Measurements from ENCODE around the gene SPTB.

Gene SPTB

DNA sequence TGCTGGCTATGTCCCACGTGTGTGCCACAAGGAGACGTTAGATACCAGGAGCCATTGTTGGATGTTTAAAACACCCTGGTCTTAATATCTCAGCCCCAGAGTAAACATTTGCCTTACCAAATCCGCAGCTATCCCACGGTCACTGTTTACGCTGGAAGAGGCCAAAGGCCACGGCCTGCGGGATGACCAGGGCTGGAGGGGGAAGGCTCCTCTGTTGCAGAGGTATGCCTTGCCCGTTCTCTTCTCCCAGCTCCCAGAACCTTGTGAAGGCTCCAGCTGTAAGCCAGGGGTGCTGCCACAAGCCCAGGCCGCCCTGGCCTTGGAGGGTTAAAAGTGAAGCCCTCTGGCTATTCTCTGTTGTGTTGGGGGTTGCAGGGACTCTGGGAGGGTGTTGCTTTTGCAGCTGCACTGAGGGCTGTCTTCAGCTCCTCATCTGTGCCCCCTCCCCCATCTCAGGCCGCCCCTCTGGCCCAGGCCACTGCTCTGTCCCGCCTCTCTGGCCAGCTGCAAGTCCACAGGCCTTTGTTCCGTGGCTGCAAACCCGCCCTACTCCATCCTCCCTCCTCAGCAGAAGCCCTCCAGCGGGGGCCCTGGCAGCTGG lies 173.0 kb downstream of the SPTB start:
- no peak for DNase-seq (ENCODE audit: low read depth)
- TF ChIP-seq, protein P1, sequence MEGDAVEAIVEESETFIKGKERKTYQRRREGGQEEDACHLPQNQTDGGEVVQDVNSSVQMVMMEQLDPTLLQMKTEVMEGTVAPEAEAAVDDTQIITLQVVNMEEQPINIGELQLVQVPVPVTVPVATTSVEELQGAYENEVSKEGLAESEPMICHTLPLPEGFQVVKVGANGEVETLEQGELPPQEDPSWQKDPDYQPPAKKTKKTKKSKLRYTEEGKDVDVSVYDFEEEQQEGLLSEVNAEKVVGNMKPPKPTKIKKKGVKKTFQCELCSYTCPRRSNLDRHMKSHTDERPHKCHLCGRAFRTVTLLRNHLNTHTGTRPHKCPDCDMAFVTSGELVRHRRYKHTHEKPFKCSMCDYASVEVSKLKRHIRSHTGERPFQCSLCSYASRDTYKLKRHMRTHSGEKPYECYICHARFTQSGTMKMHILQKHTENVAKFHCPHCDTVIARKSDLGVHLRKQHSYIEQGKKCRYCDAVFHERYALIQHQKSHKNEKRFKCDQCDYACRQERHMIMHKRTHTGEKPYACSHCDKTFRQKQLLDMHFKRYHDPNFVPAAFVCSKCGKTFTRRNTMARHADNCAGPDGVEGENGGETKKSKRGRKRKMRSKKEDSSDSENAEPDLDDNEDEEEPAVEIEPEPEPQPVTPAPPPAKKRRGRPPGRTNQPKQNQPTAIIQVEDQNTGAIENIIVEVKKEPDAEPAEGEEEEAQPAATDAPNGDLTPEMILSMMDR (IDR thresholded peaks at IDR 0.05; ENCODE audit: low read depth, low read length, missing control alignments): no peak

DNA sequence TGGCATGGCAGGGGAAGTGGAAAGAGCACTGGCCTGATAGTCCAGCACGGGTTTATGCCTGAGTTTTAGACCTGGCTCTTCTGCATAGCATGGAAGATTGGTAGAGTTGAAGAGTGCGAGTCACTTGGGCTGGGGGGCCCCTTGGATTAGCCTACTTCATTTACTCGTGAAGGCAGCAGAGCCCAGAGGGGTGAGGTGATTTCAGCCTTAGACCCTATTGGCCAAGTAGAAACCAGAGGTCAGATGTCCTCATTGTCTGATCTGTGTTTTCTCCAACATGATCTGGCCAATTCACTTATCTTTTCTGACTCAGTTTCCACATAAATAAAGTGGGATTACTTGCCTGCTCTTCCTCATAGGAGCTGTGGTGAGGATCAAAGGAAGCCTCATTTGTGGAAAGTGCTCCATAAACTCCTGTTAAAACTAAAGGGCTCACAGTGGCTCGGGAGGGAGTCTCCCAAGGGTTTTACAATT lies 173.6 kb downstream of the SPTB start:
- TF ChIP-seq, protein P1 (IDR thresholded peaks at IDR 0.05; ENCODE audit: low read depth, low read length, missing control alignments): no peak
- no peak overlapping the region for H3K4me3 ChIP-seq (ENCODE audit: low read depth, low read length)
- no peak for DNase-seq (ENCODE audit: low read depth)

More for the DNA sequence above, 173.0 kb downstream of the SPTB start:
- H3K4me3 ChIP-seq (ENCODE audit: low read depth, low read length): no peak overlapping the region

DNA sequence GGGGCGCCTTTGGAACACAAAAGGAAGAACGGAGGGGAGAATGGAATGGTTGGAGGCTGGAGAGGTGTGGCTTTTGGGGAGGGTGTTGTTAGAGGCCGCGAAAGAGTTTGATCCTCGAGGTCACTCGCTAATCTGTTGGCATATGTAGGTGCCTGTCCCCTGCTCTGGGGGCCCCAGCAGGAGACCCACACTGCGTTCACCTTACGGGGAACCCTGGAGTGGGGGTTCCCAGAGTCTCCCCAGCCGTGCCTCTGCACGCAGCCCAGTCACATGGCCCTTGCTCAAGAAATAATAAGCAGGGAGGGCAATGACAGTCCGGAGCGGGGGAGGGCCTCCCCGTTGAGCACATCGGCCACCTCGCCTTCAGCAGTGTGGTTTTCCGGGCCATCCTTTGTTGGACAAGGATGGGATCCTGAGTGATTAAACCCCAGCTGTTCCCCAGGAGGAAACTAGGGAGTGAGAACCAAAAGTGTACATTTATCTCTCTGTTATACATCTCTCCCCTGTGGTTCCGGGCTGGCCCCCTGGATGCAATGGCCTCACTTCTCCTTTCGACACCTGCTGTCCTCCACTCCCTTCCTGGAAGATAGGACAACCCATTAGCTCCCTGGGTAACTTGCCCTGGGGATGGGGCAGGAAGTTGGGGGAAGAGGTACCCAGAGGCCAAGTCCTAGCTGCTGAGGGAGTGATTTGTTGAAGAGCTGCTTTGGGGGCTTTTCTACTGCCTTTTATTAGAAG lies 174.2 kb downstream of the SPTB start:
- DNase-seq (ENCODE audit: low read depth): no peak
- TF ChIP-seq, protein P1 (IDR thresholded peaks at IDR 0.05; ENCODE audit: low read depth, low read length, missing control alignments): no peak
- no peak overlapping the region for H3K4me3 ChIP-seq (ENCODE audit: low read depth, low read length)

DNA sequence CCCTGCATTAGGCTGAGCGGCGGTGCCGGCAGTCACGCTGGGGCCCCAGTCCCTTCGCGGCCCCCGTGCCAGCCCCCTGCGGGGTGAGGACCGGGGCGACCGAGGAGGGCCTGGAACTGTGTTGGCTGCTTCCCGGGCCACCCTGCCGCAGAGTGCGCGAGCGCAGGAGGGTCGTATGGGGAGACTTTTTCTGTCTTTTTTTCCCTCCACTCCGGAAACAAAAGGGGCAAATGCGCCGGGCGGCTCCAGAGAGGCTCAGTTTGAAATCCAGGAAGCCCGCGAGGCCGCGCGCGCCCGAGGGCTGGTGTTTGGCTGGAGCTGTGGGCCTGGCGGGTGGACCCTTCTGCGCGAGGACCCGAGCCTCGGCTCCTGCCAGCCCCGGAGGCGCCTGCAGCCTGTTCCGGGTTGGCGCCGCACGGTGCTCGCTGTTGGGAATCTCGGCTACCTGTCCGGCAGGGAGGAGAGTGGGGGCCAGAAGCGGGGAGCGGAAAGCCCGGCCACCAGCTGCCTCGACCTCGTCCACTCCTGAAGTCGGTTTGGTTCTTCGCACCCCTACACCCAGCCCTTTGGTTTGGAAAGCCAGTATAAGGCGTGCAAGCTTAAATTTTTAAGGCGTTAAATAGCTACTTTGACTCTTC lies 174.8 kb downstream of the SPTB start:
- DNase-seq (ENCODE audit: low read depth): no peak
- TF ChIP-seq, protein P1 (IDR thresholded peaks at IDR 0.05; ENCODE audit: low read depth, low read length, missing control alignments): no peak
- no peak overlapping the region for H3K4me3 ChIP-seq (ENCODE audit: low read depth, low read length)

DNA sequence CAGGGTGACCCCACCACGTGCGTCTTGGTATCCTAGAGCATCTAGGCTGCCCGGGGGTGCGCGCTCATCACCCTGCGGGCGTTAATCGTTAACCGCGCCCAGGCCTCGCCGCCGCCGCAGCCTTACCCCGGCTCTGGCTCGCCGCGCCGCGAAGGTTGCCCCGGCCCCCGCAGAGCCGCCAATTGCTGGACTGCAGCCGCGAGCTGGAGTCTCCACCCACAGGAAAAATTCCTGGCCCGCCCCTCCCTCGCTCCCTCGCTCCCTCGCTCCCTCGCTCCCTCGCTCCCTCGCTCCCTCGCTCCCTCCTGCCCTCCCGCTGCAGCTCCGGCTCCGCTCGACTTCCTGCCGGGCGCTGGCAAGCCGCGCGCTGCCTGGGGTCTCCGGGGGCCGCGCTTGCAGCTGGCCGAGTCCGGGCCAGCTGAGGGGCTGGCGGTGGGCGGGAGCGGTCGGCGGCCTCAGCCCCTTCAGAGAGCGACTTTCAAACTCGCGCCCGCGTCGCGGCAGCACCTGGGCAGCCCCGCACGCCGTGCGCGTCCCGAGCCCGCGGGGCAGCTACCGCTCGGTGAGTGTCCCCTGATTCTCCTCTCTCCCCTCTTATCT lies 175.5 kb downstream of the SPTB start, which contains the start of gene PLEKHG3:
Gene PLEKHG3 (plus strand): TSS at position 282 of the 600 bp plus-strand sequence. CDS start 23,208 bp downstream, outside the sequence.
- no peak for DNase-seq (ENCODE audit: low read depth)
- TF ChIP-seq, protein P1 (IDR thresholded peaks at IDR 0.05; ENCODE audit: low read depth, low read length, missing control alignments): no peak
- no peak within 1 kb of the TSS for H3K4me3 ChIP-seq (ENCODE audit: low read depth, low read length)

DNA sequence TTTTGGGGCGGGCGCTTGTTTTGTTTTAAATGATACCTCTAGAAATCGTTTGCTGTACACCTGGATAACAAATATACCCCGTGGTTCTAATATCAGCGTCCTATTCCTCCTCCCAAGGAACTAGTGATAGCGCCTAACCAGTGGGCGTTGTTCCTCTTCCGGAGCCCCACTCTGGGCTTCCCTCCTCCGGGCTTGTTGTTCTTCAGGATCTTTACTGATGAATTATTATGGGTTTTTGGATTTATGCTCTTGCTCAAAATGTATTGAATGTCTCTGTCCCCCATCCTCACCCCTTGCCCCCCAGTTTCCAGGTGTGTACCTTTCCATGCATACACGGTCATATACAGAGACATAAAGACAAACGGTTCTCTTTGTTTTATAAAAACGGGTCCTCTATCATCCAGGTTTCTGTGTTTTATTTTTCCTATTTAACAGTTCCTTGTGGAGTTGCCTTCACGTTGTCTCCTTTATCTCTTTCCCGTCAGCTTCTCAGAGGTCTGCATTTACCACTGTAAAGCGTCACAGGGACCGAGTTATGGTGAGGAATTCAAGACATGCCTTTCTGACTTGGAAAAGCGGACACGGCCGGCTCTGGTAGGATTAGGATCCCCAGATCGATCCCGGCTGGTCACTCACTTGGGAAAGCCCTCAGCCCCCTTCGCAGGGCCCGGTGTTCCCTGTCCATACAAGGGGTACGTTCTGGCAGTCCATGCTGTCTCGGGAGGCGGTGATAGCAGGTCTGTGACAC lies 176.1 kb downstream of the SPTB start:
- H3K4me3 ChIP-seq (ENCODE audit: low read depth, low read length): no peak overlapping the region
- DNase-seq (ENCODE audit: low read depth): no peak
- TF ChIP-seq, protein P1 (IDR thresholded peaks at IDR 0.05; ENCODE audit: low read depth, low read length, missing control alignments): no peak
